Eye (tissue), 1 donor: ENCODE results near the gene GNA15.

ENCODE experiments used
- DNase-seq: peaks from one replicate; pipeline ENCODE4 v3.0.0-alpha.2; 2015

GNA15 gene

GRCh38 chr19:3106509-3107141 is 29.2 kb upstream of the GNA15 start:
- DNase-seq = no peak

GRCh38 chr19:3107658-3108057 is 28.2 kb upstream of the GNA15 start:
- no peak for DNase-seq

- peak; percentile 70 for DNase-seq
These were observed 27.1 kb upstream of the GNA15 start for GRCh38 chr19:3108775-3109174.

GRCh38 chr19:3109491-3109890 is 26.3 kb upstream of the GNA15 start:
- no peak for DNase-seq

GRCh38 chr19:3110126-3110825 is 25.6 kb upstream of the GNA15 start:
- DNase-seq = no peak

- no peak for DNase-seq
These were observed 24.1 kb upstream of the GNA15 start for GRCh38 chr19:3111586-3112247.

- DNase-seq = no peak
These were observed 23.3 kb upstream of the GNA15 start for GRCh38 chr19:3112375-3113099.

GRCh38 chr19:3113100-3114017 is 22.5 kb upstream of the GNA15 start:
- no peak for DNase-seq

GRCh38 chr19:3114018-3114726 is 21.7 kb upstream of the GNA15 start:
- no peak for DNase-seq

GRCh38 chr19:3114811-3115210 is 21.0 kb upstream of the GNA15 start:
- no peak for DNase-seq

- DNase-seq = no peak
These were observed 20.4 kb upstream of the GNA15 start for GRCh38 chr19:3115411-3115810.

GRCh38 chr19:3115916-3116602 is 19.8 kb upstream of the GNA15 start:
- no peak for DNase-seq

GRCh38 chr19:3116621-3117020 is 19.2 kb upstream of the GNA15 start:
- no peak for DNase-seq

GRCh38 chr19:3117716-3118115 is 18.1 kb upstream of the GNA15 start:
- no peak for DNase-seq

GRCh38 chr19:3118232-3119070 is 17.4 kb upstream of the GNA15 start:
- no peak for DNase-seq

GRCh38 chr19:3119071-3119595 is 16.7 kb upstream of the GNA15 start:
- DNase-seq = no peak

GRCh38 chr19:3119693-3120380 is 16.0 kb upstream of the GNA15 start:
- DNase-seq = no peak

GRCh38 chr19:3120611-3121276 is 15.1 kb upstream of the GNA15 start:
- DNase-seq = no peak

- no peak for DNase-seq
These were observed 14.4 kb upstream of the GNA15 start for GRCh38 chr19:3121396-3121795.
